Endodermal cell (in vitro differentiated cells): ENCODE measurements around the gene TAF15. TPM values are rescaled to one million over a fixed set of nuclear protein-coding genes. Genes with fewer than 3 reads are reported as not detected.

ENCODE experiments used
- DNase-seq: peaks from one replicate; pipeline ENCODE4 v3.0.0-alpha.2; 2017
- H3K27ac ChIP-seq: 2 replicates; pipeline ENCODE4 v1.5.1; 2013; ENCODE audit warnings: mild to moderate bottlenecking, low read depth, low read length, moderate library complexity
- H3K27me3 ChIP-seq: 2 replicates; pipeline ENCODE4 v1.6.1; 2013; ENCODE audit warnings: mild to moderate bottlenecking, low read length, moderate library complexity; ENCODE audit not compliant: insufficient read depth, control insufficient read depth, poor library complexity, severe bottlenecking
- H3K36me3 ChIP-seq: 2 replicates; pipeline ENCODE4 v1.7.0; 2013; ENCODE audit warnings: mild to moderate bottlenecking, low read length, moderate library complexity; ENCODE audit not compliant: control insufficient read depth, insufficient read depth
- H3K4me1 ChIP-seq: one replicate; pipeline ENCODE4 v1.7.0; 2013; ENCODE audit warnings: low read length; ENCODE audit not compliant: control insufficient read depth, insufficient read depth
- H3K4me3 ChIP-seq: 2 replicates; pipeline ENCODE4 v1.5.1; 2013; ENCODE audit warnings: mild to moderate bottlenecking, low read length, moderate library complexity
- H3K9ac ChIP-seq: 2 replicates; pipeline ENCODE4 v1.6.1; 2013; ENCODE audit warnings: mild to moderate bottlenecking, low read length, moderate library complexity; ENCODE audit not compliant: poor library complexity, severe bottlenecking; ENCODE audit errors: extremely low read depth
- H3K9me3 ChIP-seq: 2 replicates; pipeline ENCODE4 v1.6.1; 2013; ENCODE audit warnings: mild to moderate bottlenecking, low read length, moderate library complexity; ENCODE audit not compliant: control insufficient read depth
- H3K27ac Mint-ChIP-seq: 2 replicates; pipeline ENCODE4 v1.8.0; 2020; ENCODE audit warnings: mixed read lengths
- H3K27me3 Mint-ChIP-seq: 2 replicates; pipeline ENCODE4 v1.8.0; 2021; ENCODE audit warnings: mild to moderate bottlenecking, mixed read lengths; ENCODE audit not compliant: insufficient read depth
- H3K36me3 Mint-ChIP-seq: 2 replicates; pipeline ENCODE4 v1.8.0; 2020; ENCODE audit warnings: low read depth, mixed read lengths
- H3K4me1 Mint-ChIP-seq: 2 replicates; pipeline ENCODE4 v1.8.0; 2020; ENCODE audit warnings: mixed read lengths
- H3K4me3 Mint-ChIP-seq: 2 replicates; pipeline ENCODE4 v1.8.0; 2020; ENCODE audit warnings: mild to moderate bottlenecking, moderate library complexity, mixed read lengths
- H3K9me3 Mint-ChIP-seq: 2 replicates; pipeline ENCODE4 v1.8.0; 2020; ENCODE audit warnings: mild to moderate bottlenecking, mixed read lengths
- WGBS, 2 experiments: methylation state at CpG; one replicate each; pipeline versions ENCODE4 v1.1.5 to v1.1.7; 2013; ENCODE audit warnings: missing lambda C conversion rate in 2 of 2, mixed read lengths in 1 of 2; ENCODE audit not compliant: insufficient coverage in 1 of 2, insufficient read length in 1 of 2; 5-methylcytosine and 5-hydroxymethylcytosine counted together
- total RNA-seq, 2 donors: library from RNA; stranded (reverse); fragmentation: NEBNext Ultra II Directional in 1 of 2; extraction: Animal tissue kit (Norgen Biotek cat#: 25700) in 1 of 2; gene quantifications; 2 replicates in 1 of 2; 3 replicates in 1 of 2; pipeline ENCODE4 v1.2.1, GENCODE V29; 2021
- TF ChIP-seq, protein P1 (sequence below): fragments of 200-600 bp; sonication (generic); conservative IDR thresholded peaks from 2 replicates; pipeline ENCODE4 v1.5.0; 2021; ENCODE audit warnings: antibody characterized with exemption, mild to moderate bottlenecking

TAF15 gene
- total RNA-seq, 2 donors from 2014 or later = 230 to 247 TPM

DNA sequence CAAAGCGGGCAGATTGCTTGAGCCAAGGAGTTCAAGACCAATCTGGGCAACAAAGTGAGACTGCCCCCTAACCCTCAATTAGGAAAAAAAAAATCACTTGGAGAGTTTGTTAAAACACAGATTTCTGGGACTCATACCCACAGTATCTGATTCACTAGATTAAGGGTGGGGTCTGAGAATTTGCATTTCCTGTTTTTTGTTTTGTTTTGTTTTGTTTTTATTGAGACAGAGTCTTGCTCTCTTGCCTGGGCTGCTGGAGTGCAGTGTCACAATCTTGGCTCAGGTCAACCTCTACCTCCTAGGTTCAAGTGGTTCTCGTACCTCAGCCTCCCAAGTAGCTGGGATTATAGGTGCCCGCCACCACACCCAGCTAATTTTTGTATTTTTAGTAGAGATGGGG lies 58.3 kb downstream of the TAF15 start:
- 92 to 100% methylated on average over 1 to 3 of the region's 3 CpGs for WGBS, 2 experiments
- H3K27me3 Mint-ChIP-seq = no peaks in the 10 kb centered on the region
- no peak overlapping the region for H3K4me3 ChIP-seq

GRCh38 chr17:35868737-35869136 lies 59.5 kb downstream of the TAF15 start, which contains the start of gene HEATR9:
Gene HEATR9 (minus strand): TSS chr17:35868891. CDS start chr17:35868742, 149 bp downstream.
- H3K9me3 ChIP-seq = no peaks in the 10 kb centered on the region
- Mint-ChIP-seq H3K36me3 (no peaks in the 10 kb centered on the region), H3K4me3 (no peak within 1 kb of the TSS), H3K27ac (no peak within 1 kb of the TSS), H3K27me3 (no peaks in the 10 kb centered on the region), H3K4me1 (peaks cover 6% of the 10 kb centered on the region), H3K9me3 (no peaks in the 10 kb centered on the region)
- no peak within 1 kb of the TSS for H3K27ac ChIP-seq
- H3K9ac ChIP-seq = no peak within 1 kb of the TSS
- H3K4me3 ChIP-seq = no peak within 1 kb of the TSS
- TF ChIP-seq, protein P1, sequence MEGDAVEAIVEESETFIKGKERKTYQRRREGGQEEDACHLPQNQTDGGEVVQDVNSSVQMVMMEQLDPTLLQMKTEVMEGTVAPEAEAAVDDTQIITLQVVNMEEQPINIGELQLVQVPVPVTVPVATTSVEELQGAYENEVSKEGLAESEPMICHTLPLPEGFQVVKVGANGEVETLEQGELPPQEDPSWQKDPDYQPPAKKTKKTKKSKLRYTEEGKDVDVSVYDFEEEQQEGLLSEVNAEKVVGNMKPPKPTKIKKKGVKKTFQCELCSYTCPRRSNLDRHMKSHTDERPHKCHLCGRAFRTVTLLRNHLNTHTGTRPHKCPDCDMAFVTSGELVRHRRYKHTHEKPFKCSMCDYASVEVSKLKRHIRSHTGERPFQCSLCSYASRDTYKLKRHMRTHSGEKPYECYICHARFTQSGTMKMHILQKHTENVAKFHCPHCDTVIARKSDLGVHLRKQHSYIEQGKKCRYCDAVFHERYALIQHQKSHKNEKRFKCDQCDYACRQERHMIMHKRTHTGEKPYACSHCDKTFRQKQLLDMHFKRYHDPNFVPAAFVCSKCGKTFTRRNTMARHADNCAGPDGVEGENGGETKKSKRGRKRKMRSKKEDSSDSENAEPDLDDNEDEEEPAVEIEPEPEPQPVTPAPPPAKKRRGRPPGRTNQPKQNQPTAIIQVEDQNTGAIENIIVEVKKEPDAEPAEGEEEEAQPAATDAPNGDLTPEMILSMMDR = no peak
- H3K27me3 ChIP-seq = no peaks in the 10 kb centered on the region
- DNase-seq = no peak
- no peaks in the 10 kb centered on the region for H3K36me3 ChIP-seq
- WGBS, 2 experiments = 77 to 87% methylated on average over 1 to 3 of the region's 3 CpGs
- H3K4me1 ChIP-seq = no peaks in the 10 kb centered on the region

More for the DNA sequence above, 58.3 kb downstream of the TAF15 start:
- H3K27me3 ChIP-seq = no peaks in the 10 kb centered on the region
- H3K4me1 Mint-ChIP-seq = peaks cover 6% of the 10 kb centered on the region
- H3K36me3 Mint-ChIP-seq = no peaks in the 10 kb centered on the region
- no peaks in the 10 kb centered on the region for H3K36me3 ChIP-seq
- no peak overlapping the region for H3K27ac Mint-ChIP-seq
- H3K4me1 ChIP-seq = no peaks in the 10 kb centered on the region
- DNase-seq = no peak
- no peak overlapping the region for H3K9ac ChIP-seq
- H3K9me3 ChIP-seq = no peaks in the 10 kb centered on the region
- no peak overlapping the region for H3K4me3 Mint-ChIP-seq
- H3K27ac ChIP-seq = no peak overlapping the region
- TF ChIP-seq, protein P1 = no peak
- H3K9me3 Mint-ChIP-seq = no peaks in the 10 kb centered on the region

- DNase-seq = peak; percentile 79
- H3K9me3 Mint-ChIP-seq = no peaks in the 10 kb centered on the region
- no peak overlapping the region for H3K4me3 ChIP-seq
- no peak overlapping the region for H3K4me3 Mint-ChIP-seq
- H3K4me1 Mint-ChIP-seq = peaks cover 4% of the 10 kb centered on the region
- no peaks in the 10 kb centered on the region for H3K9me3 ChIP-seq
- TF ChIP-seq, protein P1 = peak; percentile 44
- H3K27ac ChIP-seq = no peak overlapping the region
- no peak overlapping the region for H3K9ac ChIP-seq
- no peak overlapping the region for H3K27ac Mint-ChIP-seq
- H3K36me3 ChIP-seq = no peaks in the 10 kb centered on the region
- WGBS, 2 experiments = 86 to 91% methylated on average over 6 to 8 of the region's 8 CpGs
- H3K27me3 Mint-ChIP-seq = no peaks in the 10 kb centered on the region
- no peaks in the 10 kb centered on the region for H3K27me3 ChIP-seq
- H3K36me3 Mint-ChIP-seq = no peaks in the 10 kb centered on the region
- H3K4me1 ChIP-seq = no peaks in the 10 kb centered on the region
These were observed 61.9 kb downstream of the TAF15 start for GRCh38 chr17:35870906-35871819.
